A673 (cell line): Measurements from ENCODE around the gene IGLON5. TPM values are rescaled to one million over a fixed set of nuclear protein-coding genes. Genes with fewer than 3 reads are reported as not detected.

Experiments used
- BruUV-seq: library from RNA; stranded (reverse); fragments of 400-500 nt; replicated peaks from 2 replicates; lab custom pipeline; 2021; lab: Mats Ljungman, UMichigan
- CTCF ChIA-PET: fragments of 300-600 bp; sonication (Branson Sonifier 250); formaldehyde crosslinking; loops from one replicate; lab custom pipeline; 2022; ENCODE audit warnings: antibody characterized with exemption; lab: Charles Lee
- POLR2A ChIA-PET: fragments of 300-600 bp; sonication (Branson Sonifier 250); formaldehyde crosslinking; loops from one replicate; lab custom pipeline; 2022; ENCODE audit warnings: antibody characterized with exemption; ENCODE audit not compliant: low non-redundant PET; lab: Charles Lee
- DNase-seq: peaks from one replicate; pipeline ENCODE4 v3.0.0-alpha.2; 2015; ENCODE audit warnings: low spot score
- H3K27ac ChIP-seq: fragments of 200-600 bp; sonication (generic); 2 replicates; pipeline ENCODE4 v1.5.1; 2016; ENCODE audit warnings: mixed run types, low read depth, mild to moderate bottlenecking, mixed read lengths, antibody characterized with exemption, low read length; ENCODE audit not compliant: poor library complexity, severe bottlenecking
- H3K27me3 ChIP-seq: fragments of 200-600 bp; sonication (generic); replicated peaks from 2 replicates; pipeline ENCODE4 v1.6.1; 2017; ENCODE audit warnings: mixed run types, low read depth, mild to moderate bottlenecking, mixed read lengths, antibody characterized with exemption, low read length; ENCODE audit not compliant: insufficient read depth, poor library complexity
- H3K36me3 ChIP-seq: fragments of 200-600 bp; sonication (generic); 2 replicates; pipeline ENCODE4 v1.6.1; 2016; ENCODE audit warnings: mixed run types, mild to moderate bottlenecking, mixed read lengths, antibody characterized with exemption, low read length; ENCODE audit not compliant: insufficient read depth, poor library complexity, severe bottlenecking
- H3K4me1 ChIP-seq: fragments of 200-600 bp; sonication (generic); 2 replicates; pipeline ENCODE4 v1.6.1; 2017; ENCODE audit warnings: mixed run types, mild to moderate bottlenecking, mixed read lengths, antibody characterized with exemption, low read length; ENCODE audit not compliant: insufficient read depth, poor library complexity, severe bottlenecking
- H3K4me3 ChIP-seq: fragments of 200-600 bp; sonication (generic); 2 replicates; pipeline ENCODE4 v1.5.1; 2016; ENCODE audit warnings: low read depth, mixed run types, mild to moderate bottlenecking, mixed read lengths, low read length; ENCODE audit not compliant: poor library complexity, severe bottlenecking
- H3K9me3 ChIP-seq: fragments of 200-600 bp; sonication (generic); 2 replicates; pipeline ENCODE4 v1.6.1; 2016; ENCODE audit warnings: mixed run types, low read depth, mild to moderate bottlenecking, mixed read lengths, antibody characterized with exemption, low read length; ENCODE audit not compliant: poor library complexity, severe bottlenecking
- EZH2 ChIP-seq: fragments of 200-600 bp; sonication (generic); IDR thresholded peaks from 2 replicates; pipeline ENCODE4 v1.6.1; 2017; ENCODE audit warnings: borderline replicate concordance, low read depth, mild to moderate bottlenecking, mixed read lengths, antibody characterized with exemption, low read length; ENCODE audit not compliant: poor library complexity, severe bottlenecking
- intact Hi-C: fragments of 100-400 bp; cut with micrococcal nuclease; formaldehyde crosslinking; loops from one replicate; pipeline ENCODE4 v1.10.0; 2022; ENCODE audit not compliant: unreplicated experiment
- total RNA-seq: library from RNA; stranded (reverse); gene quantifications from 2 replicates; pipeline ENCODE4 v1.2.3, GENCODE V29; 2021
- TF ChIP-seq, protein P1 (sequence below): fragments of 300-800, 200-600 bp; sonication (generic); conservative IDR thresholded peaks from 2 replicates; pipeline ENCODE4 v1.5.1; 2017; ENCODE audit warnings: low read depth, mild to moderate bottlenecking, antibody characterized with exemption, low read length, moderate library complexity, mixed read lengths

IGLON5 gene
- total RNA-seq, 1 experiment from 2014 or later, result 0.39 TPM

DNA sequence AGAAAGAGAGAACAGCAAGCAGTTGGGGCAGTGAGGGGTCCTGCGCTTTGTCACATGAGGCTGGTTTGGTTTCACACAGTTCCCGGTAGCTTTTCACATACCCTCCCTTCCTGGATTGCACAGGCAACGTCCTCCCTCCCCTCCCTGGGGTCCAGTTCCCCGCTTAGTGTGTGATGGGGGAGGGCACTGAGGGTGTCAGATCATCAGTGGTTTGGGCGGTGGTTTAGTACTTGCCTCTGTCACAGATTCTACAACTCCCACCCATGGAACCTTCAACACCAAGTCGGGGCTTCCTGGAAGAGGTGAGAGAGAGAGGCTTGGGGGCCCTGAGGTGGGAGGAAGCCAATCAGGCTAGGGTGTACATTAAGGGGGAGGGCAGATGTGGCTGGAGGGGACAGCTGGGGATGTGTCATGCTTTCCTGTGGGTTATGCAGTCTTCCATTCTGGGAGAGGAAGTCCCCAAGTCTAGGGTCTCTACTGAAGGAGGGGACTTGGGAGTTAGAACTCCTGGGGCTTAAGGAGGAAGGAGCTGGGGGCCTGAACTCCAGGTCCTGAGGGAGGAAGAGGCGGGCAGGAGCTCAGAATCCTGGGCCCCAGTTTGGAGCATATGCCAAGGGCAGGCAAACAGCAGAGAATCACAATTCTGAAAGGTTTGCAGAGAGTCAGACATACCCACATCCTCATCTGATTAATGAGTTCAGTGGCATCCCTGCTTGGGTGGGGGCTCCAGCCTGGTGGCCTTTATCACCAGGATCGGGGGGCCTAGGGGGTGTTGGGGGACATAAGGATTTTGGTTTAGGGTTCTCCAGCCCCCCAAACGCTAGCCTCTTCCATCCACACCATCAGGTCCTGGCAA, 61.4 kb downstream of the IGLON5 start, which contains the start of gene NKG7:
Gene NKG7 (minus strand): TSS at position 6 of the 856 bp plus-strand sequence. CDS start 119 bp downstream, outside the sequence.
- no peak for TF ChIP-seq EZH2
- TF ChIP-seq, protein P1, sequence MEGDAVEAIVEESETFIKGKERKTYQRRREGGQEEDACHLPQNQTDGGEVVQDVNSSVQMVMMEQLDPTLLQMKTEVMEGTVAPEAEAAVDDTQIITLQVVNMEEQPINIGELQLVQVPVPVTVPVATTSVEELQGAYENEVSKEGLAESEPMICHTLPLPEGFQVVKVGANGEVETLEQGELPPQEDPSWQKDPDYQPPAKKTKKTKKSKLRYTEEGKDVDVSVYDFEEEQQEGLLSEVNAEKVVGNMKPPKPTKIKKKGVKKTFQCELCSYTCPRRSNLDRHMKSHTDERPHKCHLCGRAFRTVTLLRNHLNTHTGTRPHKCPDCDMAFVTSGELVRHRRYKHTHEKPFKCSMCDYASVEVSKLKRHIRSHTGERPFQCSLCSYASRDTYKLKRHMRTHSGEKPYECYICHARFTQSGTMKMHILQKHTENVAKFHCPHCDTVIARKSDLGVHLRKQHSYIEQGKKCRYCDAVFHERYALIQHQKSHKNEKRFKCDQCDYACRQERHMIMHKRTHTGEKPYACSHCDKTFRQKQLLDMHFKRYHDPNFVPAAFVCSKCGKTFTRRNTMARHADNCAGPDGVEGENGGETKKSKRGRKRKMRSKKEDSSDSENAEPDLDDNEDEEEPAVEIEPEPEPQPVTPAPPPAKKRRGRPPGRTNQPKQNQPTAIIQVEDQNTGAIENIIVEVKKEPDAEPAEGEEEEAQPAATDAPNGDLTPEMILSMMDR, result no peak
- Histone ChIP-seq H3K9me3 (no peaks in the 10 kb centered on the region), H3K27ac (no peak within 1 kb of the TSS), H3K36me3 (no peaks in the 10 kb centered on the region), H3K4me3 (no peak within 1 kb of the TSS), H3K27me3 (no peaks in the 10 kb centered on the region), H3K4me1 (peaks cover 5% of the 10 kb centered on the region)
- BruUV-seq, result no TSS peak
- ChIA-PET CTCF (no interaction called here), POLR2A (no interaction called here)
- intact Hi-C loops, result no loop called here
- no peak for DNase-seq

DNA sequence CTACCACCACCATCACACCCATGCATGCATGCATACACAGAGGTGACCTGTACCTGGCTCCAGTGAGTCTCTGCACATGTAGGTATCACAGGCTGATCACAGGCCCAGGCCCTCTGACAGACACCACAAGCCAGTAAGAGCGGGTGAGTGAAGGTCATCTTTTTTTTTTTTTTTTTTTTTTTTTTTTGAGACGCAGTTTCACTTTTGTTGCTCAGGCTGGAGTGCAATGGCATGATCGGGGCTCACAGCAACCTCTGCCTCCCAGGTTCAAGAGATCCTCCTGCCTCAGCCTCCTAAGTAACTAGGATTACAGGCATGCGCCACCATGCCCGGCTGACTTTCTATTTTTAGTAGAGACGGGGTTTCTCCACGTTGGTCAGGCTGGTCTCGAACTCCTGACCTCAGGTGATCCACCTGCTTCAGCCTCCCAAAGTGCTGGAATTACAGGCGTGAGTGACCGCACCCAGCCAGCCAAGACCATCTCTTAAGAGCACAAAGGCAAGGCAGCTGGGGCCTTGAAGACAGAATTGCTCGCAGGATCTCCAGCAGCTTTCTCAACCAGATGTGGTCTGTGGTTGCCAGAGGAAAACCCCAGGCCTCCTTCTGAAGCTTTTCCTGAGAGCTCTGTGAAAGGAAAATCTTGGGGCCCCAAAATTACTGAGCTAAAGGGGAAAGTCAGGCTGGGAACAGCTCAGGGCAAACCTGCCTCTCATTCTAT, 64.2 kb downstream of the IGLON5 start:
- H3K9me3 ChIP-seq, result no peaks in the 10 kb centered on the region
- CTCF ChIA-PET, result no interaction called here
- intact Hi-C loops, result no loop called here
- no peaks in the 10 kb centered on the region for H3K27me3 ChIP-seq
- POLR2A ChIA-PET, result no interaction called here
- DNase-seq, result no peak
- no peak overlapping the region for H3K27ac ChIP-seq
- no peak for TF ChIP-seq EZH2
- TF ChIP-seq, protein P1, result no peak
- no peak overlapping the region for H3K4me3 ChIP-seq
- no peaks in the 10 kb centered on the region for H3K36me3 ChIP-seq
- BruUV-seq, result no TSS peak
- no peaks in the 10 kb centered on the region for H3K4me1 ChIP-seq

DNA sequence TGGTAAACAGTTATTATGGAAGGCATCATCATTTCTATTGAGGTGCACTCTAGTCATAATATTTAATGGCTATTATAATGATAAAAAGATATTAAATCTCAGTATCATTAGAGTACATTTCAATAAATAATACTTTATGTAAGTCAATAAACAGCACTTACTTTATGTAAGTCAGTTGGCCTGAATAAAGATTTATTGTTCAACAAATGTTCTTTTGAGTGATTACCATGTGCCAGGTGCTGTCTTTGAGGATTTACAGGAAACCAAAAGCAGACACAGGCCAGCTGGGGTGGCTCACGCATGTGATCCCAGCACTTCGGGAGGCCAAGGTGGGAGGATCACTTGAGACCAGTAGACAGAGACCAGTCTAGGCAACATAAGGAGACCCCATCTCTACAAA, 66.0 kb downstream of the IGLON5 start:
- no peak for TF ChIP-seq EZH2
- TF ChIP-seq, protein P1, result no peak
- Histone ChIP-seq H3K4me1 (no peaks in the 10 kb centered on the region), H3K27me3 (no peaks in the 10 kb centered on the region), H3K9me3 (no peaks in the 10 kb centered on the region), H3K36me3 (no peaks in the 10 kb centered on the region), H3K4me3 (no peak overlapping the region), H3K27ac (no peak overlapping the region)
- intact Hi-C loops, result no loop called here
- no peak for DNase-seq
- no TSS peak for BruUV-seq
- POLR2A ChIA-PET, result no interaction called here
- CTCF ChIA-PET, result no interaction called here
